Panc1 (cell line): Measurements from ENCODE around the gene VPS50. TPM values are rescaled to one million over a fixed set of nuclear protein-coding genes. Genes with fewer than 3 reads are reported as not detected.

Experiments used
- ATAC-seq: fragments of 200-7000 bp; cut with Tn5 transposase; 2 replicates; pipeline ENCODE4 v1.9.1; 2020; ENCODE audit warnings: mild to moderate bottlenecking, moderate library complexity
- BruUV-seq: library from RNA; stranded (reverse); fragments of 400-500 nt; replicated peaks from 2 replicates; lab custom pipeline; 2021; lab: Mats Ljungman, UMichigan
- CTCF ChIA-PET: fragments of 300-600 bp; sonication (Branson Sonifier 250); formaldehyde crosslinking; loops from one replicate; lab custom pipeline; 2022; ENCODE audit warnings: antibody characterized with exemption; lab: Charles Lee
- POLR2A ChIA-PET: fragments of 300-600 bp; sonication (Branson Sonifier 250); formaldehyde crosslinking; loops from one replicate; lab custom pipeline; 2022; ENCODE audit warnings: antibody characterized with exemption; lab: Charles Lee
- DNase-seq: peaks from one replicate; pipeline ENCODE4 v3.0.0-alpha.2; 2010; ENCODE audit warnings: low read depth, low spot score
- H3K27ac ChIP-seq: 2 replicates; pipeline ENCODE4 v1.5.1; 2011; ENCODE audit warnings: mild to moderate bottlenecking, low read length, inconsistent platforms
- H3K27me3 ChIP-seq: fragments of 200-500 bp; sonication (Bioruptor generic); 2 replicates; pipeline ENCODE4 v1.6.0; 2014; ENCODE audit warnings: low read length, inconsistent platforms; ENCODE audit not compliant: control insufficient read depth, insufficient read depth
- H3K36me3 ChIP-seq: fragments of 200-500 bp; sonication (Bioruptor generic); 2 replicates; pipeline ENCODE4 v1.5.1; 2014; ENCODE audit warnings: inconsistent platforms, mild to moderate bottlenecking, low read length, moderate library complexity; ENCODE audit not compliant: control insufficient read depth, insufficient read depth
- H3K4me1 ChIP-seq: 2 replicates; pipeline ENCODE4 v1.5.1; 2011; ENCODE audit warnings: inconsistent platforms, mild to moderate bottlenecking, low read length, moderate library complexity; ENCODE audit not compliant: control insufficient read depth, insufficient read depth
- H3K4me3 ChIP-seq, 2 experiments: 2 replicates each; pipeline ENCODE4 v1.5.1; 2011 to 2012; ENCODE audit warnings: low read depth in 2 of 2, low read length in 2 of 2, mild to moderate bottlenecking in 2 of 2, inconsistent platforms in 1 of 2, moderate library complexity in 1 of 2
- H3K9me3 ChIP-seq: fragments of 200-500 bp; sonication (Bioruptor generic); 2 replicates; pipeline ENCODE4 v1.5.1; 2014; ENCODE audit warnings: low read depth, mild to moderate bottlenecking, inconsistent platforms, low read length, moderate library complexity; ENCODE audit not compliant: control insufficient read depth, insufficient read depth
- CTCF ChIP-seq: fragments of 450-650 bp; IDR thresholded peaks from 2 replicates; pipeline ENCODE4 v1.5.1; 2017; ENCODE audit warnings: mild to moderate bottlenecking
- POLR2AphosphoS5 ChIP-seq: IDR thresholded peaks from 2 replicates; pipeline ENCODE4 v1.6.1; 2012; ENCODE audit warnings: mild to moderate bottlenecking, low read depth, low read length, moderate library complexity
- REST ChIP-seq, 2 experiments: IDR thresholded peaks; 2 replicates each; pipeline ENCODE4 v1.6.1; 2011 to 2012; ENCODE audit warnings: low read depth in 2 of 2, control low read depth in 1 of 2, low read length in 1 of 2, mild to moderate bottlenecking in 1 of 2, moderate library complexity in 1 of 2; ENCODE audit not compliant: insufficient read depth in 1 of 2
- SIN3A ChIP-seq: IDR thresholded peaks from 2 replicates; pipeline ENCODE4 v1.6.1; 2012; ENCODE audit warnings: low read depth, mild to moderate bottlenecking, low read length, moderate library complexity, borderline replicate concordance; ENCODE audit not compliant: insufficient read depth
- TCF7L2 ChIP-seq: IDR thresholded peaks from 2 replicates; pipeline ENCODE4 v1.6.1; 2011; ENCODE audit warnings: mild to moderate bottlenecking, low read depth, low read length, inconsistent platforms
- in situ Hi-C: cut with HindIII; loops from 2 replicates; pipeline ENCODE4 v1.10.0; 2016; ENCODE audit warnings: low sequenced_read_pairs, low pct_unique_long_range_greater_than_20kb
- intact Hi-C: fragments of 100-400 bp; cut with micrococcal nuclease; formaldehyde crosslinking; loops from one replicate; pipeline ENCODE4 v1.10.0; 2022; ENCODE audit not compliant: unreplicated experiment
- total RNA-seq: library from RNA; stranded (reverse); gene quantifications from one replicate; pipeline ENCODE4 v1.2.1, GENCODE V29; 2021; ENCODE audit not compliant: unreplicated experiment

The VPS50 gene
- total RNA-seq, 1 experiment from 2014 or later, result 14.6 TPM

GRCh38 chr7:93238131-93238530 lies 6.0 kb downstream of the VPS50 start:
- H3K36me3 ChIP-seq, result no peaks in the 10 kb centered on the region; the same call in 1 of the 2 replicates
- no peak for TF ChIP-seq CTCF
- no peak for TF ChIP-seq SIN3A
- TF ChIP-seq REST (IDR thresholded peaks at IDR 0.05; ENCODE audit: insufficient read depth in 1 of 2, low read depth in 2 of 2, low read length in 1 of 2), result no peak
- no peak for TF ChIP-seq TCF7L2
- TF ChIP-seq POLR2AphosphoS5, result no peak
- POLR2A ChIA-PET, result no interaction called here
- CTCF ChIA-PET, result no interaction called here
- no peaks in the 10 kb centered on the region for H3K9me3 ChIP-seq
- no peak for ATAC-seq
- intact Hi-C loops (no loop called here), in situ Hi-C loops (no loop called here)
- no TSS peak for BruUV-seq
- DNase-seq, result no peak
- H3K4me3 ChIP-seq, result no peak overlapping the region
- H3K27ac ChIP-seq, result no peak overlapping the region
- H3K4me1 ChIP-seq, result no peaks in the 10 kb centered on the region
- no peaks in the 10 kb centered on the region for H3K27me3 ChIP-seq

GRCh38 chr7:93238748-93239147 lies 6.6 kb downstream of the VPS50 start:
- DNase-seq (no peak), ATAC-seq (no peak)
- TF ChIP-seq POLR2AphosphoS5, result no peak
- TF ChIP-seq SIN3A, result no peak
- no peak for TF ChIP-seq CTCF
- no peak for TF ChIP-seq REST (IDR thresholded peaks at IDR 0.05; ENCODE audit: insufficient read depth in 1 of 2, low read depth in 2 of 2, low read length in 1 of 2)
- TF ChIP-seq TCF7L2, result no peak
- no peak overlapping the region for H3K27ac ChIP-seq
- ChIA-PET POLR2A (no interaction called here), CTCF (no interaction called here)
- in situ Hi-C loops (no loop called here), intact Hi-C loops (no loop called here)
- no peaks in the 10 kb centered on the region for H3K27me3 ChIP-seq
- no peak overlapping the region for H3K4me3 ChIP-seq
- no peaks in the 10 kb centered on the region for H3K9me3 ChIP-seq
- no peaks in the 10 kb centered on the region; the same call in 1 of the 2 replicates for H3K36me3 ChIP-seq
- no peaks in the 10 kb centered on the region for H3K4me1 ChIP-seq
- BruUV-seq, result no TSS peak
